HEK293 (cell line): Measurements from ENCODE around the gene MBD4.

Experiments used
- KLF9 ChIP-seq: fragments of 450-650 bp; formaldehyde crosslinking; IDR thresholded peaks from 2 replicates; pipeline ENCODE4 v1.5.1; 2016; ENCODE audit warnings: missing biosample characterization, missing genetic modification characterization, low read depth
- PRDM1 ChIP-seq: fragments of 450-650 bp; formaldehyde crosslinking; IDR thresholded peaks from 2 replicates; pipeline ENCODE4; 2016; ENCODE audit warnings: missing biosample characterization, missing genetic modification characterization
- SCRT2 ChIP-seq: fragments of 450-650 bp; formaldehyde crosslinking; IDR thresholded peaks from 2 replicates; pipeline ENCODE4 v1.5.1; 2016; ENCODE audit warnings: missing biosample characterization, missing genetic modification characterization
- SP2 ChIP-seq: fragments of 450-650 bp; formaldehyde crosslinking; IDR thresholded peaks from 2 replicates; pipeline ENCODE4 v1.5.1; 2016; ENCODE audit warnings: missing biosample characterization, missing genetic modification characterization
- YY1 ChIP-seq: fragments of 450-650 bp; formaldehyde crosslinking; IDR thresholded peaks from 2 replicates; pipeline ENCODE4 v1.5.1; 2018; ENCODE audit warnings: missing biosample characterization, missing genetic modification characterization
- ZNF529 ChIP-seq: fragments of 450-650 bp; formaldehyde crosslinking; IDR thresholded peaks from 2 replicates; pipeline ENCODE4 v1.5.1; 2017; ENCODE audit warnings: missing genetic modification characterization, missing biosample characterization; ENCODE audit not compliant: insufficient replicate concordance
- ZNF76 ChIP-seq: fragments of 450-650 bp; formaldehyde crosslinking; IDR thresholded peaks from 2 replicates; pipeline ENCODE4; 2016; ENCODE audit warnings: low read depth, missing biosample characterization, missing genetic modification characterization, borderline replicate concordance
- TF ChIP-seq, protein P1 (sequence below): fragments of 450-650 bp; formaldehyde crosslinking; IDR thresholded peaks from 2 replicates; pipeline ENCODE4 v1.5.1; 2016; ENCODE audit warnings: missing biosample characterization, missing genetic modification characterization
- TF ChIP-seq, protein P2 (sequence below): fragments of 450-650 bp; formaldehyde crosslinking; IDR thresholded peaks from 2 replicates; pipeline ENCODE4 v1.5.1; 2016; ENCODE audit warnings: missing biosample characterization, missing genetic modification characterization
- TF ChIP-seq, protein P3 (sequence below): fragments of 450-650 bp; formaldehyde crosslinking; IDR thresholded peaks from 2 replicates; pipeline ENCODE4 v1.5.1; 2017; ENCODE audit warnings: missing biosample characterization, missing genetic modification characterization
- TF ChIP-seq, protein P4 (sequence below): fragments of 450-650 bp; formaldehyde crosslinking; IDR thresholded peaks from 2 replicates; pipeline ENCODE4 v1.5.1; 2016; ENCODE audit warnings: missing biosample characterization, missing genetic modification characterization

DNA sequence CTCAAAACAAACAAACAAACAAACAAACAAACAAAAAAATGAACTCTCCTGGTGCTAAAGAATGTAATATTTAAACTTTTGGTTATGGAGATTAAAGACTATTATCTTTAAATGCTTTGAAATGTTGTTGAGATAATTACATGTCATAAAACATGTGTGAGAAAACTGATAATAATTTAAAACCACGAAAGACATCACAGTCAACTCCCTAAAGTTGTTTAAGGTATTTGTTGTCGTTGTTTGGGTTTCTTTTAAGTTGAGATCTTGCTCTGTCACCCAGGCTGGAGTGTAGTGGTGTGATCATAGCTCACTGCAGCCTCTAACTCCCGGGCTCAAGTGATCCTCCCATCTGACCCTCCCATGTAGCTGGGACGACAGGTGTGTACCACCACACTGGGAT lies 23.3 kb downstream of the MBD4 start:
- TF ChIP-seq, protein P1, sequence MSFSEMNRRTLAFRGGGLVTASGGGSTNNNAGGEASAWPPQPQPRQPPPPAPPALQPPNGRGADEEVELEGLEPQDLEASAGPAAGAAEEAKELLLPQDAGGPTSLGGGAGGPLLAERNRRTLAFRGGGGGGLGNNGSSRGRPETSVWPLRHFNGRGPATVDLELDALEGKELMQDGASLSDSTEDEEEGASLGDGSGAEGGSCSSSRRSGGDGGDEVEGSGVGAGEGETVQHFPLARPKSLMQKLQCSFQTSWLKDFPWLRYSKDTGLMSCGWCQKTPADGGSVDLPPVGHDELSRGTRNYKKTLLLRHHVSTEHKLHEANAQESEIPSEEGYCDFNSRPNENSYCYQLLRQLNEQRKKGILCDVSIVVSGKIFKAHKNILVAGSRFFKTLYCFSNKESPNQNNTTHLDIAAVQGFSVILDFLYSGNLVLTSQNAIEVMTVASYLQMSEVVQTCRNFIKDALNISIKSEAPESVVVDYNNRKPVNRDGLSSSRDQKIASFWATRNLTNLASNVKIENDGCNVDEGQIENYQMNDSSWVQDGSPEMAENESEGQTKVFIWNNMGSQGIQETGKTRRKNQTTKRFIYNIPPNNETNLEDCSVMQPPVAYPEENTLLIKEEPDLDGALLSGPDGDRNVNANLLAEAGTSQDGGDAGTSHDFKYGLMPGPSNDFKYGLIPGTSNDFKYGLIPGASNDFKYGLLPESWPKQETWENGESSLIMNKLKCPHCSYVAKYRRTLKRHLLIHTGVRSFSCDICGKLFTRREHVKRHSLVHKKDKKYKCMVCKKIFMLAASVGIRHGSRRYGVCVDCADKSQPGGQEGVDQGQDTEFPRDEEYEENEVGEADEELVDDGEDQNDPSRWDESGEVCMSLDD (tag by site-specific recombination) = no peak
- TF ChIP-seq, protein P2, sequence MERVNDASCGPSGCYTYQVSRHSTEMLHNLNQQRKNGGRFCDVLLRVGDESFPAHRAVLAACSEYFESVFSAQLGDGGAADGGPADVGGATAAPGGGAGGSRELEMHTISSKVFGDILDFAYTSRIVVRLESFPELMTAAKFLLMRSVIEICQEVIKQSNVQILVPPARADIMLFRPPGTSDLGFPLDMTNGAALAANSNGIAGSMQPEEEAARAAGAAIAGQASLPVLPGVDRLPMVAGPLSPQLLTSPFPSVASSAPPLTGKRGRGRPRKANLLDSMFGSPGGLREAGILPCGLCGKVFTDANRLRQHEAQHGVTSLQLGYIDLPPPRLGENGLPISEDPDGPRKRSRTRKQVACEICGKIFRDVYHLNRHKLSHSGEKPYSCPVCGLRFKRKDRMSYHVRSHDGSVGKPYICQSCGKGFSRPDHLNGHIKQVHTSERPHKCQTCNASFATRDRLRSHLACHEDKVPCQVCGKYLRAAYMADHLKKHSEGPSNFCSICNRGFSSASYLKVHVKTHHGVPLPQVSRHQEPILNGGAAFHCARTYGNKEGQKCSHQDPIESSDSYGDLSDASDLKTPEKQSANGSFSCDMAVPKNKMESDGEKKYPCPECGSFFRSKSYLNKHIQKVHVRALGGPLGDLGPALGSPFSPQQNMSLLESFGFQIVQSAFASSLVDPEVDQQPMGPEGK (tag by site-specific recombination) = no peak
- TF ChIP-seq YY1 (no peak), KLF9 (no peak), ZNF529 (tag by site-specific recombination) (no peak), SP2 (tag by site-specific recombination) (no peak), SCRT2 (tag by site-specific recombination) (no peak), ZNF76 (tag by site-specific recombination) (no peak), PRDM1 (no peak)
- TF ChIP-seq, protein P3, sequence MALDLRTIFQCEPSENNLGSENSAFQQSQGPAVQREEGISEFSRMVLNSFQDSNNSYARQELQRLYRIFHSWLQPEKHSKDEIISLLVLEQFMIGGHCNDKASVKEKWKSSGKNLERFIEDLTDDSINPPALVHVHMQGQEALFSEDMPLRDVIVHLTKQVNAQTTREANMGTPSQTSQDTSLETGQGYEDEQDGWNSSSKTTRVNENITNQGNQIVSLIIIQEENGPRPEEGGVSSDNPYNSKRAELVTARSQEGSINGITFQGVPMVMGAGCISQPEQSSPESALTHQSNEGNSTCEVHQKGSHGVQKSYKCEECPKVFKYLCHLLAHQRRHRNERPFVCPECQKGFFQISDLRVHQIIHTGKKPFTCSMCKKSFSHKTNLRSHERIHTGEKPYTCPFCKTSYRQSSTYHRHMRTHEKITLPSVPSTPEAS = no peak
- TF ChIP-seq, protein P4, sequence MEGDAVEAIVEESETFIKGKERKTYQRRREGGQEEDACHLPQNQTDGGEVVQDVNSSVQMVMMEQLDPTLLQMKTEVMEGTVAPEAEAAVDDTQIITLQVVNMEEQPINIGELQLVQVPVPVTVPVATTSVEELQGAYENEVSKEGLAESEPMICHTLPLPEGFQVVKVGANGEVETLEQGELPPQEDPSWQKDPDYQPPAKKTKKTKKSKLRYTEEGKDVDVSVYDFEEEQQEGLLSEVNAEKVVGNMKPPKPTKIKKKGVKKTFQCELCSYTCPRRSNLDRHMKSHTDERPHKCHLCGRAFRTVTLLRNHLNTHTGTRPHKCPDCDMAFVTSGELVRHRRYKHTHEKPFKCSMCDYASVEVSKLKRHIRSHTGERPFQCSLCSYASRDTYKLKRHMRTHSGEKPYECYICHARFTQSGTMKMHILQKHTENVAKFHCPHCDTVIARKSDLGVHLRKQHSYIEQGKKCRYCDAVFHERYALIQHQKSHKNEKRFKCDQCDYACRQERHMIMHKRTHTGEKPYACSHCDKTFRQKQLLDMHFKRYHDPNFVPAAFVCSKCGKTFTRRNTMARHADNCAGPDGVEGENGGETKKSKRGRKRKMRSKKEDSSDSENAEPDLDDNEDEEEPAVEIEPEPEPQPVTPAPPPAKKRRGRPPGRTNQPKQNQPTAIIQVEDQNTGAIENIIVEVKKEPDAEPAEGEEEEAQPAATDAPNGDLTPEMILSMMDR (tag by site-specific recombination) = no peak
